ENCODE results near the gene MIPEP.

Gene MIPEP

GRCh38 chr13:23699271-23699670 is 189.9 kb downstream of the MIPEP start:
- Histone ChIP-seq H3K9ac (no peak overlapping the region), H3K4me2 (ENCODE audit: low read length) (no peak overlapping the region), H3K4me3 (ENCODE audit: low read depth, low read length) (no peak overlapping the region), H3K36me3 (ENCODE audit: control insufficient read depth, insufficient read depth, low read length) (no peaks in the 10 kb centered on the region), H2AFZ (no peak overlapping the region), H3K4me1 (no peaks in the 10 kb centered on the region), H3K27me3 (ENCODE audit: control insufficient read depth, insufficient read depth, low read length) (no peaks in the 10 kb centered on the region), H3K27ac (no peak overlapping the region), H3K9me3 (ENCODE audit: control insufficient read depth, low read length) (no peaks in the 10 kb centered on the region), H3K79me2 (no peaks in the 10 kb centered on the region)
- no peak for TF ChIP-seq CTCF (IDR thresholded peaks at IDR 0.05)

- no peaks in the 10 kb centered on the region for H3K4me1 ChIP-seq
- TF ChIP-seq CTCF (IDR thresholded peaks at IDR 0.05): no peak
- H3K9ac ChIP-seq: no peak overlapping the region
- H2AFZ ChIP-seq: no peak overlapping the region
- H3K4me3 ChIP-seq (ENCODE audit: low read depth, low read length): no peak overlapping the region
- no peak overlapping the region for H3K27ac ChIP-seq
- H3K9me3 ChIP-seq (ENCODE audit: control insufficient read depth, low read length): no peaks in the 10 kb centered on the region
- H3K36me3 ChIP-seq (ENCODE audit: control insufficient read depth, insufficient read depth, low read length): no peaks in the 10 kb centered on the region
- no peaks in the 10 kb centered on the region for H3K27me3 ChIP-seq (ENCODE audit: control insufficient read depth, insufficient read depth, low read length)
- no peaks in the 10 kb centered on the region for H3K79me2 ChIP-seq
- no peak overlapping the region for H3K4me2 ChIP-seq (ENCODE audit: low read length)
Measured at GRCh38 chr13:23697772-23698313, 191.4 kb downstream of the MIPEP start.

GRCh38 chr13:23696610-23697009 is 192.6 kb downstream of the MIPEP start:
- Histone ChIP-seq H3K9ac (no peak overlapping the region), H3K27ac (no peak overlapping the region), H3K4me1 (no peaks in the 10 kb centered on the region)

GRCh38 chr13:23695711-23696464 is 193.3 kb downstream of the MIPEP start:
- Histone ChIP-seq H3K27me3 (ENCODE audit: control insufficient read depth, insufficient read depth, low read length) (no peaks in the 10 kb centered on the region), H3K9me3 (ENCODE audit: control insufficient read depth, low read length) (no peaks in the 10 kb centered on the region), H3K4me2 (ENCODE audit: low read length) (no peak overlapping the region), H3K9ac (no peak overlapping the region), H3K36me3 (ENCODE audit: control insufficient read depth, insufficient read depth, low read length) (no peaks in the 10 kb centered on the region), H3K4me1 (no peaks in the 10 kb centered on the region), H2AFZ (no peak overlapping the region), H3K4me3 (ENCODE audit: low read depth, low read length) (no peak overlapping the region), H3K27ac (no peak overlapping the region), H3K79me2 (no peaks in the 10 kb centered on the region)
- TF ChIP-seq CTCF (IDR thresholded peaks at IDR 0.05): no peak

More at GRCh38 chr13:23696610-23697009, 192.6 kb downstream of the MIPEP start:
- H3K79me2 ChIP-seq: no peaks in the 10 kb centered on the region
- no peak overlapping the region for H3K4me3 ChIP-seq (ENCODE audit: low read depth, low read length)
- no peaks in the 10 kb centered on the region for H3K27me3 ChIP-seq (ENCODE audit: control insufficient read depth, insufficient read depth, low read length)
- no peak for TF ChIP-seq CTCF (IDR thresholded peaks at IDR 0.05)
- no peaks in the 10 kb centered on the region for H3K9me3 ChIP-seq (ENCODE audit: control insufficient read depth, low read length)
- H3K4me2 ChIP-seq (ENCODE audit: low read length): no peak overlapping the region
- H2AFZ ChIP-seq: no peak overlapping the region
- H3K36me3 ChIP-seq (ENCODE audit: control insufficient read depth, insufficient read depth, low read length): no peaks in the 10 kb centered on the region

- H2AFZ ChIP-seq: no peak overlapping the region
- no peaks in the 10 kb centered on the region for H3K4me1 ChIP-seq
- H3K36me3 ChIP-seq (ENCODE audit: control insufficient read depth, insufficient read depth, low read length): no peaks in the 10 kb centered on the region
- H3K27me3 ChIP-seq (ENCODE audit: control insufficient read depth, insufficient read depth, low read length): no peaks in the 10 kb centered on the region
- no peak overlapping the region for H3K27ac ChIP-seq
- no peak overlapping the region for H3K4me3 ChIP-seq (ENCODE audit: low read depth, low read length)
- H3K9ac ChIP-seq: no peak overlapping the region
- H3K4me2 ChIP-seq (ENCODE audit: low read length): no peak overlapping the region
- H3K79me2 ChIP-seq: no peaks in the 10 kb centered on the region
- no peak for TF ChIP-seq CTCF (IDR thresholded peaks at IDR 0.05)
- H3K9me3 ChIP-seq (ENCODE audit: control insufficient read depth, low read length): no peaks in the 10 kb centered on the region
Measured at GRCh38 chr13:23695196-23695595, 194.0 kb downstream of the MIPEP start.

Measured in parathyroid adenoma (tissue), 2 donors.